Esophagus squamous epithelium (tissue), 5 donors: ENCODE results near the gene PGAM5. TPM values are rescaled to one million over a fixed set of nuclear protein-coding genes. Genes with fewer than 3 reads are reported as not detected.

Experiments used
- DNase-seq: peaks from one replicate; lab custom pipeline; 2025; lab: John Stamatoyannopoulos, UW
- H3K27ac ChIP-seq, 4 donors: fragments of 200-600 bp; sonication (generic); one replicate each; pipeline ENCODE4 v1.5.1; 2016 to 2019; ENCODE audit warnings: mild to moderate bottlenecking in 1 of 4
- H3K27me3 ChIP-seq, 4 donors: fragments of 200-600 bp; sonication (generic); 1 replicate in 3 of 4; 2 replicates in 1 of 4; pipeline versions ENCODE4 v1.5.1 to v1.6.0; 2017 to 2021; ENCODE audit warnings: antibody characterized with exemption in 1 of 4
- H3K36me3 ChIP-seq, 3 donors: fragments of 200-600 bp; sonication (generic); one replicate each; pipeline ENCODE4 v1.5.1; 2016 to 2019
- H3K4me1 ChIP-seq, 3 donors: fragments of 200-600 bp; sonication (generic); one replicate each; pipeline ENCODE4 v1.5.1; 2017 to 2019
- H3K4me3 ChIP-seq, 4 donors: fragments of 200-600 bp; sonication (generic); 1 replicate in 3 of 4; 2 replicates in 1 of 4; pipeline ENCODE4 v1.5.1; 2016 to 2019; ENCODE audit warnings: mild to moderate bottlenecking in 2 of 4, moderate library complexity in 1 of 4
- H3K9me3 ChIP-seq, 3 donors: fragments of 200-600 bp; sonication (generic); one replicate each; pipeline ENCODE4 v1.5.1; 2016 to 2019
- POLR2A ChIP-seq, 4 donors: fragments of 450-650 bp; IDR thresholded peaks; one replicate each; pipeline ENCODE4 v1.6.1; 2017; ENCODE audit warnings: antibody characterized with exemption in 4 of 4, mild to moderate bottlenecking in 4 of 4, moderate library complexity in 3 of 4
- WGBS, 2 donors: methylation state at CpG; one replicate each; pipeline ENCODE4 v1.1.5; 2018; 5-methylcytosine and 5-hydroxymethylcytosine counted together
- intact Hi-C: fragments of 100-400 bp; cut with DNase I; formaldehyde crosslinking; loops from one replicate; pipeline ENCODE4 v1.15.0; 2022
- total RNA-seq, 4 donors: library from RNA; depleted of rRNA; stranded (reverse); fragments of >200 nt; gene quantifications; one replicate each; pipeline ENCODE4 v1.1.0, GENCODE V29; 2016
- TF ChIP-seq, protein P1 (sequence below), 6 experiments: fragments of 450-650 bp in 4 of 6; fragments of 200-600 bp in 2 of 6; sonication (generic) in 2 of 6; IDR thresholded peaks; one replicate each; pipeline ENCODE4 v1.5.1; 2016 to 2019; ENCODE audit warnings: antibody characterized with exemption in 6 of 6, mild to moderate bottlenecking in 4 of 6, moderate library complexity in 4 of 6
- donor health status: DM: yes; HTN: yes; CAD: no.

Gene PGAM5
- total RNA-seq, 4 donors from 2014 or later: 33.9 to 71.0 (median 39.9) TPM

DNA sequence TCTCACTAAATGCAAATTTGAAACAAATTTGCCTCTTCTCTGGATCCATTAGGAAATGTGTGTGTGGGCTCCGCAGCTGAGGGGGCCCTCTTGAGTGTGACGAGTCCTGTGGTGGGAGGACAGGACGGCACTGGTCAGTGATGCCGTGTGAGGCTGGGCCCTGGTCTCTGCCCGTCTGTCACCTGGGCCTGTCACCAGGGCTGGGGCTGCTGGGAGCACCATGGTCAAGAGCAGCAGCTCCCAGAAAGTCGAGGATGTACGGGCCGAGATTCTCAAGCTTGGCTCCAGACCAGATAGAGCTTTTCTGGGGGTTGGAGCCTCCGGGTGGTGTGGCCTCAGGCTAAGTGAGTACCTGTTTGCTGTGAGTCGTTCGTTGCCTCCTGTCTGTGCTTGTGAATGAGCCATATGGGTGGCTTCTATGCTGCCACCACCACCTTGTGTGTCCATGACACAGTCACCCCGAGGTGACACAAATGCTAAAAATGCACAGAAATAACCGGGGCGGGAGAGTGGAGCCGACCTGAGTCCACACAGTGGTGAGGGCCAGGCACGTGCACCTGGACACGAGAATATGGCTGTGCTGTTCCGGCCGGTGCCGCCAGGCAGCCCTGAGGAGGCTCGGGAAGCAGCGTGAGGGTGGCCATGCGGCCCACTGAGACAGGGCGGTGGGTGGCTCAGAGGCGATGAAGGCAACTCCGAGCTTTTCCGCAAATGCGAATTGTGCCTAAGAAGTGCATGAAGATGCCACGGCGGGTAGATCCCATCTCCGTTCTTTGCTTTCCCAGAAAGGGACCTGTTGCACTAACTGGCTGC lies 8.7 kb downstream of the PGAM5 start:
- Histone ChIP-seq H3K36me3 (peaks cover 25 to 98% (median 47%) of the 10 kb centered on the region in 3 donors), H3K4me3 (no peak overlapping the region), H3K27ac (no peak overlapping the region), H3K4me1 (no peaks in the 10 kb centered on the region), H3K9me3 (no peaks in the 10 kb centered on the region), H3K27me3 (no peaks in the 10 kb centered on the region)
- no peak for TF ChIP-seq POLR2A (IDR thresholded peaks at IDR 0.05)
- TF ChIP-seq, protein P1, sequence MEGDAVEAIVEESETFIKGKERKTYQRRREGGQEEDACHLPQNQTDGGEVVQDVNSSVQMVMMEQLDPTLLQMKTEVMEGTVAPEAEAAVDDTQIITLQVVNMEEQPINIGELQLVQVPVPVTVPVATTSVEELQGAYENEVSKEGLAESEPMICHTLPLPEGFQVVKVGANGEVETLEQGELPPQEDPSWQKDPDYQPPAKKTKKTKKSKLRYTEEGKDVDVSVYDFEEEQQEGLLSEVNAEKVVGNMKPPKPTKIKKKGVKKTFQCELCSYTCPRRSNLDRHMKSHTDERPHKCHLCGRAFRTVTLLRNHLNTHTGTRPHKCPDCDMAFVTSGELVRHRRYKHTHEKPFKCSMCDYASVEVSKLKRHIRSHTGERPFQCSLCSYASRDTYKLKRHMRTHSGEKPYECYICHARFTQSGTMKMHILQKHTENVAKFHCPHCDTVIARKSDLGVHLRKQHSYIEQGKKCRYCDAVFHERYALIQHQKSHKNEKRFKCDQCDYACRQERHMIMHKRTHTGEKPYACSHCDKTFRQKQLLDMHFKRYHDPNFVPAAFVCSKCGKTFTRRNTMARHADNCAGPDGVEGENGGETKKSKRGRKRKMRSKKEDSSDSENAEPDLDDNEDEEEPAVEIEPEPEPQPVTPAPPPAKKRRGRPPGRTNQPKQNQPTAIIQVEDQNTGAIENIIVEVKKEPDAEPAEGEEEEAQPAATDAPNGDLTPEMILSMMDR (IDR thresholded peaks at IDR 0.05): no peak
- DNase-seq: no peak
- WGBS, 2 donors: 87 to 88% methylated on average over 16 to 19 of the region's 31 CpGs
- intact Hi-C loops: no loop called here

DNA sequence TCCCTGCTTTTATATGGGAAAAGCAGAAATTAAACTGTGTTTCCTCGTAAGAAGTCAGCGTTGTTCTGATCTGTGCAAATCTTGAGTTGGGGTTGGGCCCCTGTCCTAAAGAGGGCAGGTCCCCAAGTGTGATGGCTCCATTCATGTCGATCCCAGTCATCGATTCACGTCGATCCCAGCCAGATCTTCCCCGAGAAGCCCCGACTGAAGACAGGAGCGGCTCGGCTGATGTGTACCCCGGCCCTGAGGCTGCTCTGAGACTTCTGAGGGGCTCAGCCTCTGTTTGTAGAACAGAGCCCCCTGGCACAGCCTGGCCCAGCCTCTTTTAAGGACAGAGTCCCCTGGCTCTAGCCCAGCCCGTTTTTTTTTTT lies 9.3 kb downstream of the PGAM5 start:
- DNase-seq: no peak
- no peaks in the 10 kb centered on the region for H3K9me3 ChIP-seq
- H3K27me3 ChIP-seq: no peaks in the 10 kb centered on the region
- TF ChIP-seq, protein P1 (IDR thresholded peaks at IDR 0.05): no peak
- no peak for TF ChIP-seq POLR2A (IDR thresholded peaks at IDR 0.05)
- no peaks in the 10 kb centered on the region for H3K4me1 ChIP-seq
- intact Hi-C loops: no loop called here
- H3K27ac ChIP-seq: no peak overlapping the region
- H3K4me3 ChIP-seq: no peak overlapping the region
- WGBS, 2 donors: 89 to 95% methylated on average over 7 of the region's 12 CpGs
- H3K36me3 ChIP-seq: peaks cover 30 to 99% (median 53%) of the 10 kb centered on the region in 3 donors

DNA sequence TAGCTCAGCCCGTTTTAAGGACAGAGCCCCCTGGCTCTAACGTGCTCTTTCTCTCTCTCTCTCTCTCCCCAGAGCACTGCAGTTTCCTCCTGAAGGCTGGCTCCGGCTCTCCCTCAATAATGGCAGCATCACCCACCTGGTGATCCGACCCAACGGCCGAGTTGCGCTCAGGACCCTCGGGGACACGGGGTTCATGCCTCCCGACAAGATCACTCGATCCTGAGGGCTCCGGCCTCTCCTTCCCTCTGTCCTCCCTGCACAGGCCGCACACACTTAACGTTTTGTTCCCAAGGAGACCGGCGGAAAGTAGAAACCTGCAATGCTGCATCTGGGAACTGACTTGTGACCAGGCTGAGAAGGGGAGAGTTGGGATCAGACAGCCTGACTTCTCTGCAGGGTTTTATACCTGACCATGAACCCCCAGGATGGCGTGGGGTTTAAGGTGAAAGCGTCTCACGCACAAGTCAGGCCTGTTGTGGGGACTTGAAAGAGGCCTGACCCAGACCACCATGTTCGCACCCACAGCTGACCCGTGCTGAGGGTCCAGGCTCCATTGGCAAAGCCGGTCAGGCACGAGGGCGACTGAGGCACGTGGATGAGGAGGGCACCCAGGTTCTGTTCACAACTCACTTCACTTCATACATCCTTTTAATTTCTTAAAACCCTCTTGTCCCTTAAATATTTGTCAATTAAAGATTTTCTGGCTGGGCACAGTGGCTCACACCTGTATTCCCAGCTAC lies 10.1 kb downstream of the PGAM5 start:
- Histone ChIP-seq H3K4me1 (no peaks in the 10 kb centered on the region), H3K27ac (no peak overlapping the region), H3K27me3 (no peaks in the 10 kb centered on the region), H3K36me3 (peaks cover 35 to 99% (median 57%) of the 10 kb centered on the region in 3 donors), H3K4me3 (no peak overlapping the region), H3K9me3 (no peaks in the 10 kb centered on the region)
- intact Hi-C loops: no loop called here
- WGBS, 2 donors: 89 to 96% methylated on average over 14 to 23 of the region's 25 CpGs
- DNase-seq: no peak
- no peak for TF ChIP-seq POLR2A (IDR thresholded peaks at IDR 0.05)
- TF ChIP-seq, protein P1 (IDR thresholded peaks at IDR 0.05): no peak

DNA sequence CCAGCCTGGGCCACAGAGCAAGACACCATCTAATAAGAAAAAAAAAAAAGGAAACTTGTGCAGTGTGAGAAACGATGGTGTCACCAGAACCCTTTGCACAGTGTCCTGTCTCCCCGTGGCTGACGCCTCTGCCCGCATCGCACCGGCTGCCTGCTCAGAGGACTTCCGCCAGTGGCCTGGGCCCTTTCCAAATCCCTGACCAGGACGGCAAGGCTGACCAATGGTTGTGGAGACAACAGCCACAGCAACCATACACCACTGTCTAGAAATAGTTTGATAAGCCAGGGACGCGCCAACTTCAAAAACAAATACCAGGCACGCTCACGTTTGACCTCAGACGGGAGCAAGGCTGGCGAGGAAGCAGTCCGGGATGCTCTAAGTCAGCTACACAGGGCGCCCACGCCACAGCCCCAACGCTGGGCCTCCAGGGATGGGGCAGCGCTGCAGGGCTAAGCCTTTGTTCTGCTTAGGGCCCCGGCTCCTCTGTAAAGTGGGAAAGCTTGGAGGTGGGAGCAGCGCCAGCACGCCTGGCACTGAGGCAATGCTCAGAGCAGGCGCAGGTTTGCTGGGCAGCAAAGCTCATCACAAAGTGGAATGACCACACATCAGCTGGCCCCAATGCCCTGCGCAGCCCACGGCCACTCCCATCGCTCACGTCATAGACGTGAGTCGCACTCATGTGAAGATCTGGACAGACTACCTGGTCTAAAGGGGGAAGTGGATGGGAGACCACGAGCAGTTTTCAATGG lies 12.5 kb downstream of the PGAM5 start:
- no peaks in the 10 kb centered on the region for H3K9me3 ChIP-seq
- no peak for TF ChIP-seq POLR2A (IDR thresholded peaks at IDR 0.05)
- TF ChIP-seq, protein P1 (IDR thresholded peaks at IDR 0.05): no peak
- no peaks in the 10 kb centered on the region for H3K4me1 ChIP-seq
- no peak for DNase-seq
- H3K27me3 ChIP-seq: no peaks in the 10 kb centered on the region
- no peak overlapping the region for H3K4me3 ChIP-seq
- peaks cover 47 to 99% (median 54%) of the 10 kb centered on the region in 3 donors for H3K36me3 ChIP-seq
- intact Hi-C loops: no loop called here
- H3K27ac ChIP-seq: no peak overlapping the region
- WGBS, 2 donors: 82 to 87% methylated on average over 15 to 16 of the region's 30 CpGs
